GM20431 (cell line): ENCODE results near the gene BRME1.

Experiments used
- in situ Hi-C: fragments of 300-500 bp; cut with MseI, MboI; formaldehyde crosslinking; loops from one replicate; pipeline ENCODE4 v1.15.0; 2020; ENCODE audit warnings: low sequenced_read_pairs; ENCODE audit not compliant: unreplicated experiment

Gene BRME1

GRCh38 chr19:13894552-13894951 is 11.4 kb downstream of the BRME1 start:
- in situ Hi-C loops = loop anchor here (10.0 kb wide), 1 partner anchor 150 kb away; no protein-coding TSS in a partner anchor

GRCh38 chr19:13892870-13893269 is 13.0 kb downstream of the BRME1 start:
- in situ Hi-C loops = loop anchor here (10.0 kb wide), 1 partner anchor 152 kb away; no protein-coding TSS in a partner anchor

GRCh38 chr19:13890136-13890535 is 15.8 kb downstream of the BRME1 start:
- in situ Hi-C loops = loop anchor here (10.0 kb wide), 1 partner anchor 155 kb away; no protein-coding TSS in a partner anchor

GRCh38 chr19:13888281-13888680 is 17.6 kb downstream of the BRME1 start:
- in situ Hi-C loops = no loop called here

- in situ Hi-C loops = no loop called here
These were observed 18.4 kb downstream of the BRME1 start for GRCh38 chr19:13887517-13887916.

- in situ Hi-C loops = no loop called here
These were observed 18.9 kb downstream of the BRME1 start for GRCh38 chr19:13887018-13887436.

- in situ Hi-C loops = no loop called here
These were observed 20.0 kb downstream of the BRME1 start for GRCh38 chr19:13885826-13886365.

- in situ Hi-C loops = no loop called here
These were observed 21.0 kb downstream of the BRME1 start for GRCh38 chr19:13884726-13885591.

- in situ Hi-C loops = no loop called here
These were observed 22.3 kb downstream of the BRME1 start for GRCh38 chr19:13883516-13884064.

GRCh38 chr19:13882836-13883235 is 23.1 kb downstream of the BRME1 start:
- in situ Hi-C loops = no loop called here

GRCh38 chr19:13882419-13882795 is 23.5 kb downstream of the BRME1 start:
- in situ Hi-C loops = no loop called here

GRCh38 chr19:13881692-13882418 is 24.1 kb downstream of the BRME1 start:
- in situ Hi-C loops = no loop called here

- in situ Hi-C loops = no loop called here
These were observed 24.6 kb downstream of the BRME1 start for GRCh38 chr19:13881251-13881691.

GRCh38 chr19:13880059-13881043 is 25.6 kb downstream of the BRME1 start:
- in situ Hi-C loops = no loop called here

- in situ Hi-C loops = loop anchor here (5.0 to 10.0 kb wide), 2 partner anchors 195 to 273 kb away; partner anchors contain the start of gene MISP3
These were observed 28.6 kb downstream of the BRME1 start for GRCh38 chr19:13877303-13877702.

- in situ Hi-C loops = loop anchor here (5.0 to 10.0 kb wide), 2 partner anchors 195 to 272 kb away; partner anchors contain the start of gene MISP3
These were observed 29.1 kb downstream of the BRME1 start, which contains the start of gene NANOS3 for GRCh38 chr19:13876834-13877233. TSS of gene NANOS3 (plus strand) at chr19:13877134. CDS start at chr19:13877249, 115 bp downstream.

- in situ Hi-C loops = loop anchor here (5.0 to 10.0 kb wide), 2 partner anchors 196 to 271 kb away; partner anchors contain the start of gene MISP3
These were observed 30.1 kb downstream of the BRME1 start for GRCh38 chr19:13875824-13876223.

GRCh38 chr19:13873834-13874515 is 31.9 kb downstream of the BRME1 start:
- in situ Hi-C loops = loop anchor here (10.0 kb wide), 1 partner anchor 269 kb away; no protein-coding TSS in a partner anchor
